H9 (cell line): ENCODE results near the gene CTNNB1. TPM values are rescaled to one million over a fixed set of nuclear protein-coding genes. Genes with fewer than 3 reads are reported as not detected.

ENCODE experiments used
- DNase-seq: peaks from one replicate; pipeline ENCODE4 v3.0.0-alpha.2; 2017
- H2AFZ ChIP-seq: one replicate; pipeline ENCODE4 v1.6.1; 2013; ENCODE audit warnings: mild to moderate bottlenecking, low read length, control low read depth, moderate library complexity
- H2AK5ac ChIP-seq: 2 replicates; pipeline ENCODE4 v1.6.1; 2013; ENCODE audit warnings: low read length, control low read depth, mixed read lengths; ENCODE audit not compliant: insufficient read length
- H2BK120ac ChIP-seq: one replicate; pipeline ENCODE4 v1.6.1; 2013; ENCODE audit warnings: low read depth, mild to moderate bottlenecking, low read length, control low read depth, inconsistent platforms; ENCODE audit not compliant: poor library complexity, severe bottlenecking
- H2BK12ac ChIP-seq: 2 replicates; pipeline ENCODE4 v1.6.1; 2013; ENCODE audit warnings: low read length, control low read depth, mixed read lengths, low read depth; ENCODE audit not compliant: insufficient read length
- H2BK15ac ChIP-seq: 2 replicates; pipeline ENCODE4 v1.6.1; 2013; ENCODE audit warnings: low read depth, low read length, control low read depth
- H2BK20ac ChIP-seq: one replicate; pipeline ENCODE4 v1.6.1; 2013; ENCODE audit warnings: low read depth, mild to moderate bottlenecking, low read length, control low read depth, inconsistent platforms; ENCODE audit not compliant: poor library complexity, severe bottlenecking
- H2BK5ac ChIP-seq: 2 replicates; pipeline ENCODE4 v1.6.1; 2013; ENCODE audit warnings: low read length, control low read depth, mixed read lengths; ENCODE audit not compliant: insufficient read length
- H3K14ac ChIP-seq: 2 replicates; pipeline ENCODE4 v1.6.1; 2013; ENCODE audit warnings: low read length, control low read depth; ENCODE audit not compliant: insufficient read depth
- H3K18ac ChIP-seq: 2 replicates; pipeline ENCODE4 v1.6.1; 2013; ENCODE audit warnings: low read depth, mild to moderate bottlenecking, mixed read lengths, low read length, control low read depth; ENCODE audit not compliant: insufficient read length
- H3K23ac ChIP-seq: 2 replicates; pipeline ENCODE4 v1.6.1; 2013; ENCODE audit warnings: low read length, control low read depth, mixed read lengths, low read depth; ENCODE audit not compliant: insufficient read length
- H3K23me2 ChIP-seq: 2 replicates; pipeline ENCODE4 v1.6.1; 2013; ENCODE audit warnings: low read depth, mild to moderate bottlenecking, mixed read lengths, low read length, control low read depth; ENCODE audit not compliant: insufficient read length, poor library complexity, severe bottlenecking
- H3K27ac ChIP-seq: 2 replicates; pipeline ENCODE4 v1.5.1; 2013; ENCODE audit warnings: low read length, control low read depth, mixed read lengths, low read depth; ENCODE audit not compliant: insufficient read length
- H3K27me3 ChIP-seq: 2 replicates; pipeline ENCODE4 v1.6.1; 2013; ENCODE audit warnings: low read length, control low read depth, inconsistent platforms; ENCODE audit not compliant: insufficient read depth
- H3K4ac ChIP-seq: 2 replicates; pipeline ENCODE4 v1.6.1; 2013; ENCODE audit warnings: low read depth, mild to moderate bottlenecking, control low read depth, inconsistent platforms, low read length, moderate library complexity
- H3K4me1 ChIP-seq: 2 replicates; pipeline ENCODE4 v1.6.1; 2013; ENCODE audit warnings: low read length, control low read depth, inconsistent platforms; ENCODE audit not compliant: insufficient read depth
- H3K4me2 ChIP-seq: 2 replicates; pipeline ENCODE4 v1.6.1; 2013; ENCODE audit warnings: low read length, control low read depth, mixed read lengths; ENCODE audit not compliant: insufficient read length, insufficient read depth
- H3K56ac ChIP-seq: 2 replicates; pipeline ENCODE4 v1.6.1; 2013; ENCODE audit warnings: low read depth, mild to moderate bottlenecking, mixed read lengths, low read length, control low read depth; ENCODE audit not compliant: insufficient read length
- H3K79me1 ChIP-seq: 2 replicates; pipeline ENCODE4 v1.6.1; 2013; ENCODE audit warnings: low read depth, mild to moderate bottlenecking, moderate library complexity, low read length, control low read depth, inconsistent platforms; ENCODE audit not compliant: insufficient read depth, poor library complexity, severe bottlenecking
- H3K79me2 ChIP-seq: 2 replicates; pipeline ENCODE4 v1.6.1; 2013; ENCODE audit warnings: low read length, control low read depth, inconsistent platforms; ENCODE audit not compliant: insufficient read depth
- H3K9ac ChIP-seq: 2 replicates; pipeline ENCODE4 v1.6.1; 2013; ENCODE audit warnings: low read length, control low read depth, mixed read lengths; ENCODE audit not compliant: insufficient read length; ENCODE audit errors: extremely low read depth
- H3K9me3 ChIP-seq: one replicate; pipeline ENCODE4 v1.6.1; 2013; ENCODE audit warnings: low read depth, low read length, inconsistent platforms; ENCODE audit not compliant: control insufficient read depth
- H3T11ph ChIP-seq: one replicate; pipeline ENCODE4 v1.6.1; 2013; ENCODE audit warnings: mild to moderate bottlenecking, low read length, control low read depth, inconsistent platforms
- H4K20me1 ChIP-seq: one replicate; pipeline ENCODE4 v1.6.1; 2013; ENCODE audit not compliant: control insufficient read depth, insufficient read length, insufficient read depth
- H4K5ac ChIP-seq: 2 replicates; pipeline ENCODE4 v1.6.1; 2013; ENCODE audit warnings: low read depth, mild to moderate bottlenecking, mixed read lengths, low read length, control low read depth; ENCODE audit not compliant: insufficient read length
- H4K8ac ChIP-seq: replicated peaks from 2 replicates; pipeline ENCODE4 v1.6.1; 2013; ENCODE audit warnings: low read length, control low read depth, mixed read lengths, low read depth; ENCODE audit not compliant: insufficient read length
- H4K91ac ChIP-seq: 2 replicates; pipeline ENCODE4 v1.6.1; 2013; ENCODE audit warnings: low read depth, mild to moderate bottlenecking, moderate library complexity, mixed read lengths, low read length, control low read depth; ENCODE audit not compliant: insufficient read length
- H3K27ac Mint-ChIP-seq, 3 experiments: 2 replicates in 2 of 3; 3 replicates in 1 of 3; pipeline ENCODE4 v1.8.0; 2020 to 2021; ENCODE audit warnings: mixed read lengths in 3 of 3, mild to moderate bottlenecking in 1 of 3, moderate library complexity in 1 of 3
- H3K27me3 Mint-ChIP-seq: 2 replicates; pipeline ENCODE4 v1.8.0; 2021; ENCODE audit warnings: low read depth, mild to moderate bottlenecking, moderate library complexity, mixed read lengths
- H3K36me3 Mint-ChIP-seq, 3 experiments: 2 replicates in 2 of 3; 3 replicates in 1 of 3; pipeline ENCODE4 v1.8.0; 2020 to 2021; ENCODE audit warnings: low read depth in 3 of 3, mixed read lengths in 3 of 3; ENCODE audit not compliant: insufficient read depth in 1 of 3
- H3K4me1 Mint-ChIP-seq, 2 experiments: 2 replicates each; pipeline ENCODE4 v1.8.0; 2020; ENCODE audit warnings: mixed read lengths in 2 of 2
- H3K4me3 Mint-ChIP-seq, 2 experiments: 2 replicates in 1 of 2; 3 replicates in 1 of 2; pipeline ENCODE4 v1.8.0; 2020 to 2021; ENCODE audit warnings: mild to moderate bottlenecking in 2 of 2, mixed read lengths in 2 of 2, moderate library complexity in 1 of 2
- H3K9me3 Mint-ChIP-seq, 2 experiments: 2 replicates in 1 of 2; 3 replicates in 1 of 2; pipeline ENCODE4 v1.8.0; 2020; ENCODE audit warnings: mild to moderate bottlenecking in 2 of 2, mixed read lengths in 2 of 2, moderate library complexity in 1 of 2
- WGBS: extraction: QIAGEN DNeasy Blood & Tissue Kit; methylation state at CpG from one replicate; pipeline ENCODE4 v1.1.7; 2013; ENCODE audit warnings: missing lambda C conversion rate, low lambda C conversion rate, mixed read lengths; ENCODE audit not compliant: insufficient read length; ENCODE audit errors: extremely low coverage; 5-methylcytosine and 5-hydroxymethylcytosine counted together
- total RNA-seq: library from RNA; stranded (reverse); gene quantifications from 2 replicates; pipeline ENCODE4 v1.2.1, GENCODE V29; 2021
- TF ChIP-seq, protein P1 (sequence below): fragments of 200-600 bp; sonication (generic); conservative IDR thresholded peaks from 3 replicates; pipeline ENCODE4 v1.8.0; 2021; ENCODE audit warnings: antibody characterized with exemption, mild to moderate bottlenecking

CTNNB1 gene
- total RNA-seq, 1 experiment from 2014 or later = 500 TPM

DNA sequence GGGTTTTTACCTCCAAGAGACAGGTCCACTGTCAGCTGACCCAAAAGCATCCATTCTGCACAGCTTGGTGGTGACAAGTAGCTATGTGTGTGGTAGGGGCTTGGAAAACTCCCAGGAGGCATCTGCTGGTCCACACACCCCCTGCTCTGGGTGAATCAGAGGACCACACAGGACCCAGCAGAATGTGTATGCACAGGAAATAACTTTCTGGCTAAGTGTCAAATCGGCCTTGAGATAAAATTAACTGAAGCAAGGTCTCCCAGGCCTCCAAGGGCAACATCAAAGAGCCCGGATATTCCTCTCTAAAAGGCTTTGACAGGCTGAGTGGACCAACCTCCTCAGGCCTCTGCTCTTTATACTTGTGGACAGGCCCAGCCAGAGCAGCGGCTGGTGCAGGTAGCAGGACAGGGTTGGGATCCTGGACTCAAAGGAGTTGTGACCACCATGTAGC lies 66.5 kb downstream of the CTNNB1 start:
- Histone ChIP-seq H3K23me2 (no peaks in the 10 kb centered on the region), H3K79me1 (no peaks in the 10 kb centered on the region), H2BK12ac (no peak overlapping the region), H4K5ac (no peak overlapping the region), H3K18ac (no peak overlapping the region), H3K27me3 (no peaks in the 10 kb centered on the region), H3K4me1 (no peaks in the 10 kb centered on the region; the same call in 1 of the 2 replicates), H4K91ac (no peak overlapping the region), H3K9ac (no peak overlapping the region), H3K56ac (no peak overlapping the region), H3K14ac (no peak overlapping the region), H4K8ac (no peak overlapping the region), H2AK5ac (no peak overlapping the region), H3K4ac (no peak overlapping the region), H3K79me2 (no peaks in the 10 kb centered on the region), H3K4me2 (no peak overlapping the region), H3K9me3 (no peaks in the 10 kb centered on the region), H2BK20ac (no peak overlapping the region), H2AFZ (no peak overlapping the region), H2BK15ac (no peak overlapping the region), H3K27ac (no peak overlapping the region), H2BK5ac (no peak overlapping the region), H3K23ac (no peak overlapping the region), H2BK120ac (no peak overlapping the region), H4K20me1 (no peaks in the 10 kb centered on the region), H3T11ph (no peak overlapping the region)
- H3K27ac Mint-ChIP-seq = peak overlapping the region in 1 of 3 experiments; percentile 27; a peak in 1 of 7 replicates
- H3K4me3 Mint-ChIP-seq = no peak overlapping the region
- TF ChIP-seq, protein P1, sequence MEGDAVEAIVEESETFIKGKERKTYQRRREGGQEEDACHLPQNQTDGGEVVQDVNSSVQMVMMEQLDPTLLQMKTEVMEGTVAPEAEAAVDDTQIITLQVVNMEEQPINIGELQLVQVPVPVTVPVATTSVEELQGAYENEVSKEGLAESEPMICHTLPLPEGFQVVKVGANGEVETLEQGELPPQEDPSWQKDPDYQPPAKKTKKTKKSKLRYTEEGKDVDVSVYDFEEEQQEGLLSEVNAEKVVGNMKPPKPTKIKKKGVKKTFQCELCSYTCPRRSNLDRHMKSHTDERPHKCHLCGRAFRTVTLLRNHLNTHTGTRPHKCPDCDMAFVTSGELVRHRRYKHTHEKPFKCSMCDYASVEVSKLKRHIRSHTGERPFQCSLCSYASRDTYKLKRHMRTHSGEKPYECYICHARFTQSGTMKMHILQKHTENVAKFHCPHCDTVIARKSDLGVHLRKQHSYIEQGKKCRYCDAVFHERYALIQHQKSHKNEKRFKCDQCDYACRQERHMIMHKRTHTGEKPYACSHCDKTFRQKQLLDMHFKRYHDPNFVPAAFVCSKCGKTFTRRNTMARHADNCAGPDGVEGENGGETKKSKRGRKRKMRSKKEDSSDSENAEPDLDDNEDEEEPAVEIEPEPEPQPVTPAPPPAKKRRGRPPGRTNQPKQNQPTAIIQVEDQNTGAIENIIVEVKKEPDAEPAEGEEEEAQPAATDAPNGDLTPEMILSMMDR = no peak
- H3K27me3 Mint-ChIP-seq = no peaks in the 10 kb centered on the region; the same call in 1 of the 2 replicates
- peaks cover 0 to 4% (median 2%) of the 10 kb centered on the region in 3 experiments; a peak in 3 of 7 replicates for H3K36me3 Mint-ChIP-seq
- H3K9me3 Mint-ChIP-seq = peaks cover 0 to 3% of the 10 kb centered on the region in 2 experiments; a peak in 1 of 5 replicates
- no CpG with 5 or more reads among the region's 3 CpGs for WGBS
- H3K4me1 Mint-ChIP-seq = peaks cover 3 to 6% of the 10 kb centered on the region in 2 experiments; a peak in 3 of 4 replicates
- DNase-seq = no peak
